Measurements from ENCODE around the gene PPM1A. TPM values are rescaled to one million over a fixed set of nuclear protein-coding genes. Genes with fewer than 3 reads are reported as not detected.

The PPM1A gene
- total and polyA plus RNA-seq, 2 of the 8 experiments (the other 6 are each of a cell fraction or from before 2014, with no cell fraction given), result 14.0 to 51.2 TPM

- TF ChIP-seq YY1 (IDR thresholded peaks at IDR 0.05; ENCODE audit: low read depth, low read length) (no peak), CBX8 (IDR thresholded peaks at IDR 0.05; ENCODE audit: borderline replicate concordance, low read depth, low read length) (no peak), BCL11A (IDR thresholded peaks at IDR 0.05; ENCODE audit: low read depth in 2 of 2, low read length in 2 of 2) (no peak), GTF2F1 (IDR thresholded peaks at IDR 0.05; ENCODE audit: borderline replicate concordance, low read depth, low read length) (no peak)
Observed at GRCh38 chr14:60212503-60213371, 36.3 kb upstream of the PPM1A start (continued).

Data from H1 (cell line).